HepG2 (cell line): ENCODE measurements around the gene DROSHA.

Experiments
- CEBPZ ChIP-seq: IDR thresholded peaks from 2 replicates; pipeline ENCODE4 v1.6.1; 2012; ENCODE audit warnings: low read length, improper control_type of control experiment
- ESRRA ChIP-seq: sonication (generic); formaldehyde crosslinking; IDR thresholded peaks from 2 replicates; pipeline ENCODE4 v1.5.1; 2020; ENCODE audit warnings: mild to moderate bottlenecking, low read depth, missing genetic modification reagents
- HOMEZ ChIP-seq: IDR thresholded peaks from 2 replicates; pipeline ENCODE4 v1.6.1; 2016; ENCODE audit warnings: low read depth
- ONECUT2 ChIP-seq: sonication (generic); formaldehyde crosslinking; IDR thresholded peaks from 2 replicates; pipeline ENCODE4 v1.4.0; 2020; ENCODE audit warnings: missing genetic modification reagents
- PHF5A ChIP-seq: IDR thresholded peaks from one replicate; pipeline ENCODE4 v1.6.1; 2018; ENCODE audit warnings: low read depth, missing genetic modification reagents; ENCODE audit not compliant: unreplicated experiment
- POLR2AphosphoS5 ChIP-seq: IDR thresholded peaks from 2 replicates; pipeline ENCODE4 v1.6.1; 2012; ENCODE audit warnings: low read depth, low read length
- RBM22 ChIP-seq: fragments of 200-400 bp; formaldehyde crosslinking; optimal IDR thresholded peaks from 2 replicates; pipeline ENCODE3; 2017; ENCODE audit warnings: mild to moderate bottlenecking, low read length, moderate library complexity
- SIN3A ChIP-seq: IDR thresholded peaks from 2 replicates; pipeline ENCODE4 v1.6.1; 2011; ENCODE audit warnings: low read depth, mild to moderate bottlenecking, control low read depth, low read length, borderline replicate concordance
- SMC3 ChIP-seq: IDR thresholded peaks from 2 replicates; pipeline ENCODE4 v1.6.1; 2011; ENCODE audit warnings: low read length, improper control_type of control experiment

GRCh38 chr5:31377274-31377946 is 154.5 kb downstream of the DROSHA start:
- TF ChIP-seq PHF5A (CRISPR knock-in tag): no peak
- no peak for TF ChIP-seq ESRRA
- TF ChIP-seq SMC3: no peak
- TF ChIP-seq ONECUT2 (CRISPR knock-in tag): no peak
- TF ChIP-seq CEBPZ: no peak
- no peak for TF ChIP-seq HOMEZ (CRISPR knock-in tag)
- TF ChIP-seq SIN3A: no peak
- no peak for TF ChIP-seq POLR2AphosphoS5
- no peak for TF ChIP-seq RBM22
